T-cell (primary cell): ENCODE results near the gene CAMSAP2. TPM values are rescaled to one million over a fixed set of nuclear protein-coding genes. Genes with fewer than 3 reads are reported as not detected.

Experiments
- ATAC-seq, 4 experiments: fragments of 200-7000 bp in 3 of 4; fragments of 150-1000 bp in 1 of 4; cut with Tn5 transposase; replicated peaks in 1 of 4; 1 replicate in 3 of 4; 2 replicates in 1 of 4; pipeline ENCODE4 v1.10.0; 2021; ENCODE audit warnings: moderate library complexity in 3 of 4, mild to moderate bottlenecking in 2 of 4, moderate number of reproducible peaks in 1 of 4
- CTCF ChIA-PET, 2 donors: fragments of 300-600 bp; sonication (Branson Sonifier 250); formaldehyde crosslinking; loops; one replicate each; lab custom pipeline; 2022; ENCODE audit warnings: antibody characterized with exemption in 2 of 2; lab: Charles Lee
- POLR2A ChIA-PET, 2 donors: fragments of 300-600 bp; sonication (Branson Sonifier 250); formaldehyde crosslinking; loops; one replicate each; lab custom pipeline; 2022; ENCODE audit warnings: antibody characterized with exemption in 2 of 2; lab: Charles Lee
- DNase-seq, 35 experiments: peaks; one replicate each; pipeline versions ENCODE4 v3.0.0 to v3.0.0-alpha.2; 2013 to 2023
- H3K27ac ChIP-seq: one replicate; pipeline ENCODE4 v1.5.1; 2013; ENCODE audit warnings: low read length
- H3K27me3 ChIP-seq, 2 experiments: replicated peaks in 1 of 2; 1 replicate in 1 of 2; 2 replicates in 1 of 2; pipeline versions ENCODE4 v1.6.1 to v1.7.0; 2013; ENCODE audit warnings: low read length in 1 of 2, mixed read lengths in 1 of 2; ENCODE audit not compliant: control insufficient read depth in 2 of 2, insufficient read depth in 2 of 2; ENCODE audit errors: extremely low read depth in 1 of 2
- H3K36me3 ChIP-seq, 2 donors: 1 replicate in 1 of 2; 2 replicates in 1 of 2; pipeline versions ENCODE4 v1.6.1 to v1.7.0; 2013; ENCODE audit warnings: low read length in 1 of 2; ENCODE audit not compliant: control insufficient read depth in 2 of 2, insufficient read depth in 1 of 2; ENCODE audit errors: extremely low read depth in 1 of 2
- H3K4me1 ChIP-seq, 2 experiments: 1 replicate in 1 of 2; 2 replicates in 1 of 2; pipeline versions ENCODE4 v1.6.1 to v1.7.0; 2013; ENCODE audit warnings: low read length in 2 of 2, mixed read lengths in 1 of 2; ENCODE audit not compliant: insufficient read depth in 2 of 2, control insufficient read depth in 1 of 2; ENCODE audit errors: extremely low read depth in 1 of 2
- H3K4me3 ChIP-seq, 2 donors: 1 replicate in 1 of 2; 2 replicates in 1 of 2; pipeline versions ENCODE4 v1.5.1 to v1.7.0; 2013; ENCODE audit warnings: mild to moderate bottlenecking in 2 of 2, low read length in 1 of 2, moderate library complexity in 1 of 2; ENCODE audit not compliant: control insufficient read depth in 1 of 2; ENCODE audit errors: extremely low read depth in 1 of 2
- H3K9me3 ChIP-seq: 2 replicates; pipeline ENCODE4 v1.7.0; 2013
- H3K27ac Mint-ChIP-seq, 2 donors: one replicate each; pipeline ENCODE4 v1.8.0; 2020 to 2021; ENCODE audit warnings: mild to moderate bottlenecking in 2 of 2, mixed read lengths in 2 of 2
- H3K27me3 Mint-ChIP-seq, 2 donors: one replicate each; pipeline ENCODE4 v1.8.0; 2021 to 2022; ENCODE audit warnings: mixed read lengths in 2 of 2
- H3K36me3 Mint-ChIP-seq: one replicate; pipeline ENCODE4 v1.8.0; 2021; ENCODE audit warnings: mixed read lengths
- H3K4me1 Mint-ChIP-seq, 3 donors: one replicate each; pipeline ENCODE4 v1.8.0; 2020 to 2022; ENCODE audit warnings: mixed read lengths in 3 of 3, mild to moderate bottlenecking in 1 of 3
- H3K4me3 Mint-ChIP-seq, 3 donors: one replicate each; pipeline ENCODE4 v1.8.0; 2020 to 2022; ENCODE audit warnings: mild to moderate bottlenecking in 3 of 3, mixed read lengths in 3 of 3, moderate library complexity in 3 of 3
- H3K9me3 Mint-ChIP-seq, 3 donors: one replicate each; pipeline ENCODE4 v1.8.0; 2020 to 2022; ENCODE audit warnings: mixed read lengths in 3 of 3
- WGBS: methylation state at CpG from one replicate; pipeline ENCODE4 v1.1.5; 2013; ENCODE audit warnings: missing lambda C conversion rate; ENCODE audit not compliant: insufficient coverage; 5-methylcytosine and 5-hydroxymethylcytosine counted together
- total RNA-seq, 35 experiments: library from RNA in 6 of 35; stranded (reverse) in 6 of 35; fragments of 120-200 nt in 1 of 35; gene quantifications; one replicate each; pipeline versions ENCODE4 v1.2.1 to v1.2.4 and lab custom pipeline; 2013 to 2026

The CAMSAP2 gene
- total RNA-seq, 5 donors from 2014 or later (not counting 1 experiment from before 2014, with no cell fraction given): 4.6 to 9.1 (median 5.2) TPM

DNA sequence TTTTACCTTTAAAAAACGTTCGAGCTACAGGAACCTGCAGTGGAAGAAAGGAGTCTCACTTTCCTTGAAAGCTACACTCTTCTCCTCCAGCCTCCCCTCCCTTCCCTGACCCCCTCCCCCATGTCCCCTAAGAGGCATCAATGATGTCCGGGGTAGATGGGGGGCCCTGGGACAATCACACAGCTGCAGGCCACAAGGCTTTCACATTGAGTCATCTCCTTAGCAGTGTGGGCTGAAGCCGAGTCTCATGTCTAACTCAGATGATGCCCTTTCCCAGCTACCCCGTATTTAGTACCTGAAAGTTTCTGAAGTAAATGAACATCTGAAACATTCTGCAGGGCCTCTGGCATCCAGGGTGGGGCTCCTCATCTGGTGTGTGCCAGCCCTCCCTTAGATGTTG lies 127.8 kb downstream of the CAMSAP2 start:
- ChIA-PET CTCF (interaction anchor here in 1 of 2 donors (0.7 kb wide), 1 partner anchor 18 kb away, joined by 3 read pairs; no protein-coding TSS in a partner anchor), POLR2A (interaction anchor here in 1 of 2 donors (0.6 kb wide), 2 partner anchors 18 to 161 kb away, joined by 4 to 7 read pairs; no protein-coding TSS in a partner anchor)
- Mint-ChIP-seq H3K4me3 (no peak overlapping the region), H3K27ac (no peak overlapping the region), H3K9me3 (no peaks in the 10 kb centered on the region), H3K36me3 (no peaks in the 10 kb centered on the region), H3K4me1 (peaks cover 21 to 69% (median 53%) of the 10 kb centered on the region in 3 donors), H3K27me3 (peaks cover 4 to 5% of the 10 kb centered on the region in 2 donors)
- H3K9me3 ChIP-seq: no peaks in the 10 kb centered on the region
- WGBS: 17% methylated on average over 1 of the region's 5 CpGs
- DNase-seq: peak in 1 of 35 experiments; percentile 36
- H3K27ac ChIP-seq: peak overlapping the region; percentile 19
- no peaks in the 10 kb centered on the region for H3K36me3 ChIP-seq
- H3K4me1 ChIP-seq: peaks cover 0 to 51% of the 10 kb centered on the region in 2 experiments
- H3K27me3 ChIP-seq: peaks cover 0 to under 1% of the 10 kb centered on the region in 2 experiments
- H3K4me3 ChIP-seq: no peak overlapping the region
- peak in 3 of 4 experiments; percentile 26 to 38 (median 28) for ATAC-seq

DNA sequence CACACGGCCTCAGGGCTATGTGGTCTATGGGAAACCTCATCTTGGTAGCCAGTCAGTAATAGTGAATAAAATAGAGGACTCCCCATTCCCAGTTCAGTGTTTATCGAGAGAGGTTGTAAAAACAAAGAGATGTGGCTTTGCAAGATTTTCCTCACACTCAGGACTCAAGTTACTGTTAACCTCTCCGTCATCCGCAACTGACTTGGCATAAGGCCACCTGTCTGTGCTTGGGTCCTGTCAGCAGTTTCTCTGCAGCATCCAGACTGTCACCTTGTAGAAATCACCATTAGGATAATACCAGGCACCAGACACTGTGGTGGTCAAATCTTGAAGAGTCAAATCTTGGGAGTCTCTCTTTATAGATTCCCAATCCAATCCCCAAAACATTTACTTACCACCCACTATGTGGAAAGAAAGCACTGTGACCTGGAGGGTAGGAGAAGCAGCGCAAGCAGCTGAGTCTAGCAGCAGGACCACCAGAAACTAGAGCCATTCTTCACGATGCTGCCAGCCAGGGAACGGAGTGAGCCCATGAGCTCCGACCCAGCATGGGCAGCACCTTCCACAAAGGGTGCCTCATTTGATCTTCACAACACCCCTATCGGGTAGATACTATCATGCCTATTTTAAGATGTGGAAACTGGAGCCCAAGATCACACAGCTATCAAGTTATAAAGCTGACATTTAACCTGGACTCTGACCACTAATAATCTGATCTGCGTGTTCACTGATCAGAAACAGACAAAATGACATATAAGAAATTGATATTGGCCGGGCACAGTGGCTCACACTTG lies 128.5 kb downstream of the CAMSAP2 start:
- H3K27ac Mint-ChIP-seq: peak overlapping the region; percentile 45 to 77
- peaks cover 5 to 9% of the 10 kb centered on the region in 2 donors for H3K27me3 Mint-ChIP-seq
- Histone ChIP-seq H3K4me3 (no peak overlapping the region), H3K27ac (peak overlapping the region; percentile 29), H3K4me1 (peaks cover 0 to 54% of the 10 kb centered on the region in 2 experiments), H3K9me3 (no peaks in the 10 kb centered on the region), H3K27me3 (peaks cover 2 to 6% of the 10 kb centered on the region in 2 experiments), H3K36me3 (no peaks in the 10 kb centered on the region)
- H3K9me3 Mint-ChIP-seq: no peaks in the 10 kb centered on the region
- no peak overlapping the region for H3K4me3 Mint-ChIP-seq
- WGBS: 54% methylated on average over 8 of the region's 11 CpGs
- CTCF ChIA-PET: interaction anchor here in 1 of 2 donors (1.3 kb wide), 1 partner anchor 10 kb away, joined by 6 read pairs; no protein-coding TSS in a partner anchor
- POLR2A ChIA-PET: interaction anchor here in 1 of 2 donors (0.6 kb wide), 2 partner anchors 10 to 19 kb away, joined by 4 read pairs; no protein-coding TSS in a partner anchor
- ATAC-seq (no peak), DNase-seq (no peak)
- H3K36me3 Mint-ChIP-seq: no peaks in the 10 kb centered on the region
- peaks cover 21 to 71% (median 55%) of the 10 kb centered on the region in 3 donors for H3K4me1 Mint-ChIP-seq

- Histone ChIP-seq H3K27me3 (peaks cover 2 to 24% of the 10 kb centered on the region in 2 experiments), H3K4me3 (peak overlapping the region in 1 of 2 donors; percentile 4), H3K9me3 (no peaks in the 10 kb centered on the region), H3K36me3 (no peaks in the 10 kb centered on the region), H3K27ac (peak overlapping the region; percentile 76), H3K4me1 (peaks cover 2 to 70% of the 10 kb centered on the region in 2 experiments)
- H3K27ac Mint-ChIP-seq: peak overlapping the region; percentile 82 to 83
- ChIA-PET CTCF (interaction anchor here in 1 of 2 donors (1.4 kb wide), 1 partner anchor 19 kb away, joined by 5 read pairs; no protein-coding TSS in a partner anchor), POLR2A (interaction anchor here (0.6 to 1.6 kb wide), 2 partner anchors 19 to 299 kb away, joined by 3 to 5 read pairs; no protein-coding TSS in a partner anchor)
- peaks cover 22 to 63% (median 48%) of the 10 kb centered on the region in 3 donors for H3K4me1 Mint-ChIP-seq
- no peak for ATAC-seq
- DNase-seq: no peak
- H3K36me3 Mint-ChIP-seq: no peaks in the 10 kb centered on the region
- no peaks in the 10 kb centered on the region for H3K9me3 Mint-ChIP-seq
- peaks cover 12 to 19% of the 10 kb centered on the region in 2 donors for H3K27me3 Mint-ChIP-seq
- peak overlapping the region in 1 of 3 donors; percentile 15 for H3K4me3 Mint-ChIP-seq
- WGBS: 92% methylated on average over 3 of the region's 5 CpGs
These were observed 130.7 kb downstream of the CAMSAP2 start for GRCh38 chr1:200869376-200869752.

- H3K4me3 Mint-ChIP-seq: peak overlapping the region; percentile 15 to 54 (median 18)
- Histone ChIP-seq H3K9me3 (no peaks in the 10 kb centered on the region), H3K27ac (peak overlapping the region; percentile 76), H3K36me3 (no peaks in the 10 kb centered on the region), H3K4me3 (peak overlapping the region in 1 of 2 donors; percentile 19), H3K27me3 (peaks cover 2 to 27% of the 10 kb centered on the region in 2 experiments), H3K4me1 (peaks cover 2 to 72% of the 10 kb centered on the region in 2 experiments)
- peak overlapping the region; percentile 82 to 83 for H3K27ac Mint-ChIP-seq
- peaks cover 3% of the 10 kb centered on the region for H3K36me3 Mint-ChIP-seq
- ChIA-PET POLR2A (interaction anchor here (0.6 to 1.6 kb wide), 2 partner anchors 18 to 300 kb away, joined by 3 to 5 read pairs; no protein-coding TSS in a partner anchor), CTCF (interaction anchor here in 1 of 2 donors (1.4 kb wide), 1 partner anchor 18 kb away, joined by 5 read pairs; no protein-coding TSS in a partner anchor)
- peak; percentile 33 to 51 (median 46) for ATAC-seq
- WGBS: 31% methylated on average over 5 of the region's 9 CpGs
- peaks cover 26 to 66% (median 52%) of the 10 kb centered on the region in 3 donors for H3K4me1 Mint-ChIP-seq
- peaks cover 16 to 23% of the 10 kb centered on the region in 2 donors for H3K27me3 Mint-ChIP-seq
- no peaks in the 10 kb centered on the region for H3K9me3 Mint-ChIP-seq
- DNase-seq: no peak
These were observed 131.2 kb downstream of the CAMSAP2 start for GRCh38 chr1:200869753-200870391.

DNA sequence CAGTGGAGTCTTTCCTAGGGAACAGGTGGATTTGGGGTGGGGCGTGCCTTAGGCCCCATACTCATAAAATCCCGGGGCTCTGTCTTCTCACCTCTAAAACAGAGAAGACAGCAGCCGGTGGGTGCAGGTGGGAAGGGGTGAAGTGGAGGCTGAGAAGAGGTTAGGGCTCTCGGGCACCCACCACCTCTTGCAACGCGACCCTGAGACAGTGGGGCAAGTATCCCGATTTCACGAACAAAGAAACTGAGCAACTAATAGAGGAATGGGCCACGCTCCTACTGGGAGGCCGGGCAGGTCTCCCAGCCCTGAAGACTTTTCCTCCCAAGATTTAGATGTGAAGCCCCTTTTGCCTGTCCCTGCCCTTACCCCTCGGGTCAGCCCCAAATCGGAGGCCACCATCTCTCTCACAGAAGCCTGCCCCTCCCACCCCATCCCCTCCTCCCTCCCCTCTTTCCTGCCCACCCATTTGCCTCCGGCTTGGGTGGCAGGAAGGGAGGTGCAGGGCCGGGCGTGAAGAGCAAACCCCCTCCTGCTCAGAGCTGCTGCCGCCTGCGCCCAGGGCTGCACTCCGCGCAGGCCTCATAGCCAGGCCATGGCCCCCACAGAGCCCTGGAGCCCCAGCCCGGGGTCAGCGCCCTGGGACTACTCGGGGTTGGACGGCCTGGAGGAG lies 133.9 kb downstream of the CAMSAP2 start, which contains the start of gene GPR25:
Gene GPR25, plus strand, starts transcription at position 536 of the 670 bp plus-strand sequence. Its CDS starts 57 bp downstream, at position 593.
- Mint-ChIP-seq H3K27ac (peak within 1 kb of the TSS; percentile 82 to 83), H3K36me3 (peaks cover 3% of the 10 kb centered on the region), H3K4me1 (peaks cover 32 to 68% (median 55%) of the 10 kb centered on the region in 3 donors), H3K4me3 (peak within 1 kb of the TSS; percentile 54 to 74 (median 72)), H3K9me3 (no peaks in the 10 kb centered on the region), H3K27me3 (peaks cover 31 to 32% of the 10 kb centered on the region in 2 donors)
- WGBS: 78% methylated on average over 13 of the region's 23 CpGs
- H3K4me1 ChIP-seq: peaks cover 3 to 62% of the 10 kb centered on the region in 2 experiments
- DNase-seq: no peak
- H3K36me3 ChIP-seq: no peaks in the 10 kb centered on the region
- POLR2A ChIA-PET: no interaction called here
- H3K4me3 ChIP-seq: peak within 1 kb of the TSS; percentile 33 to 53
- peak in 1 of 4 experiments; percentile 26 for ATAC-seq
- peaks cover 2 to 32% of the 10 kb centered on the region in 2 experiments for H3K27me3 ChIP-seq
- no peaks in the 10 kb centered on the region for H3K9me3 ChIP-seq
- peak within 1 kb of the TSS; percentile 76 for H3K27ac ChIP-seq
- CTCF ChIA-PET: interaction anchor here in 1 of 2 donors (0.6 kb wide), 1 partner anchor 49 kb away, joined by 3 read pairs; no protein-coding TSS in a partner anchor
